GM21723 (cell line): ENCODE data around the gene AREL1.

Source experiments
- ATAC-seq: cut with Tn5 transposase; IDR thresholded peaks from one replicate; pipeline ENCODE4 v1.9.1; 2021; ENCODE audit warnings: mild to moderate bottlenecking, moderate library complexity; ENCODE audit not compliant: unreplicated experiment

Gene AREL1

GRCh38 chr14:74661726-74662450, 51.0 kb downstream of the AREL1 start:
- ATAC-seq = no peak

DNA sequence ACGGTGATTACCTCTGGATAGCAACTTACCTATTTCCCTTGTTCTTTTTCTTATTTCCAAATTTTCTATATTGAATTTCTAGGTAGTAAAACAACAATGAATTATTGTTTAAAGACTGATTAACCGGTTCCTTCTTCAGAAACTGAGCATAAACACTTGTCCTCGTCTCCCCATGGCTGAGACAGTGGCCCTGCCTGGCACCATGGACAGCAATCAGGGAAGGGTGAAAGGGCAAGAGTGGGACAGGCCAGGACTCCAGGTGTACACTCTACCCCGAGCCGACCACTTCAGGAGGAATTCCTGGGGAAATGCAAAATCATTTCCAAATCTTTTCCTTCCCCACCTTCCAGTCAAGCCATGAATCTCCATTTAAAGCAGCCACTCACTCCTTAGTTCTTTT, 52.0 kb downstream of the AREL1 start:
- ATAC-seq = no peak

DNA sequence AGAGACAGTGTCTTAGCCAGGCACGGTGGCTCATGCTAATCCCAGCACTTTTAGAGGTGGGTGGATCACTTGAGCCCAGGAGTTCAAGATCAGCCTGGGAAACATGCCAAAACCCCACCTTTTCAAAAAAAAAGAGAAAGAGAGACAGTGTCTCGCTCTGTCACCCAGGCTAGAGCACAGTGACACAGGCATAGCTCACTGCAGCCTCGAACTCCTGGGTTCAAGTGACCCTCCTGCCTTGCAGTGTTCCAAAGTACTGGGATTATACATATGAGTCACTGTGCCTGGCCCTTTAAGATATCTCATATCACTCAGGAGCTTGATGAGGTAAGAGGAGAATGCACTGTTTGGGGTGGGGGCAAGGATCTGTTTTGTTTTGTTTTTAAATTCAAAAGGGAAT, 52.7 kb downstream of the AREL1 start:
- ATAC-seq = no peak

DNA sequence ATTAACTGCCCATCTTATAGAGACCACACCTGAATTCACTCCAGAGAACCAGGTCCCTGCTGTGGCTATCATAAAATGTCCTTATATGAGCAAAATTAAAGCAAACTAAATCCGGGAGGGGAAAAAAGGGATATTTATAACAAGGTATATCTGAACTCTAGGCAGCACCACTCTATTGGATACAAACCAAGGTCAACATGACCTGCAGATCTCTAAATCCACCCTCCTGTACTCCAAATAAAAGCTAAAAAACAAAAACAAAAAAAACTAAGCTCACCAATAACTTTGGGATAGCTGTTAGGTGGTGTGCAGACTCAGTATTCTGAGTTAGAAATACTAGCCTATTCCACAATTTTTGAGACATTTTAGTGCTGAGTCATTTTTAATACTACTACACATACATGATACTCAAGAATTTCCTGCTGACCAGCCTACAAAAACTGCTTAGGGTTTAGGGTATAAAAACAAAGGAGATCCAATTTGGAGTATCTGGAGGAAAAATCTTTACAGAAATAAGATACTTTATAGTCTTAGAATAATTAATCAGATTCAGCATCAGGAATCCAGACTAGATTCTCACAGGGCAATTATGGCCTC, 54.2 kb downstream of the AREL1 start:
- no peak for ATAC-seq

DNA sequence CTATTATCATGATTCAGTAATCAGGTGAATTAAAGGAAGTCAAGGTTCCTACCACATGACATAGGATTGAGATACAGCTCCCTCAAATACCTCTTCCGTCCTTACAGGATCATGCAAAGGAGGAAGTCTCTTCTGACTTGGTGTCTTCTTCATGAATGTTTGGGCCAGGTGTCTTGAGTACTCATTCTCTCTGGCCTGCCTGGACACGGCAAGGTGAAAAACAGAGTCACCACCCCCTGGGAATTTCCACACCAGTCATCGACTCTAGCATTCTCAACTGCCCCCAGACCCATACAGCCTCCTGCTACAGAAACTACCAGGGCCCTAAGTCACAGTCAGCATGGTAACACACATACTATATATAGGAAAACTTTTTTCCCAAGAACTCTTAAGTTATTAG, 55.9 kb downstream of the AREL1 start:
- no peak for ATAC-seq

GRCh38 chr14:74655599-74656395, 57.1 kb downstream of the AREL1 start:
- no peak for ATAC-seq

- no peak for ATAC-seq
Measured at GRCh38 chr14:74654931-74655330, 57.9 kb downstream of the AREL1 start.

- no peak for ATAC-seq
Measured at GRCh38 chr14:74653386-74654138, 59.3 kb downstream of the AREL1 start.

DNA sequence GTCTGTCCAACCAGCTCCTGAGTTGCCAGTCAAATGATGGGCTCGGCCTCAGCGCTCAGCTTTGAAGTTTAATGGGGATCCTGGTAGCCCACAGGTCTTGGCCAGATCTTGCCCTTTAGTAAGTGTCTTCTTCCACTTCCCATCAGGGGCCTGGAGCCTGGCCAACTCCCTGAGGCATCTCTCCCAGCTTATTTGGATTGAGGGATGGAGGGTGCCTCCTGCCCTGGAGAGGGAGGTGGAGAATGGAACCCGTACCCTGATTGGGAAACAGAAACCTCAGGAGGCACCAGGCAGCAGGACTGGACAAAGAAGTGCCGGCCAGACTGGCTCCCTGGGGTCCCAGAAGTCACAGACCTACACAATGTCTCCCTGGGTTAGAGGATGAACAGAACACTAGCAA, 60.3 kb downstream of the AREL1 start:
- ATAC-seq = no peak

GRCh38 chr14:74650927-74651686, 61.8 kb downstream of the AREL1 start:
- ATAC-seq = no peak

DNA sequence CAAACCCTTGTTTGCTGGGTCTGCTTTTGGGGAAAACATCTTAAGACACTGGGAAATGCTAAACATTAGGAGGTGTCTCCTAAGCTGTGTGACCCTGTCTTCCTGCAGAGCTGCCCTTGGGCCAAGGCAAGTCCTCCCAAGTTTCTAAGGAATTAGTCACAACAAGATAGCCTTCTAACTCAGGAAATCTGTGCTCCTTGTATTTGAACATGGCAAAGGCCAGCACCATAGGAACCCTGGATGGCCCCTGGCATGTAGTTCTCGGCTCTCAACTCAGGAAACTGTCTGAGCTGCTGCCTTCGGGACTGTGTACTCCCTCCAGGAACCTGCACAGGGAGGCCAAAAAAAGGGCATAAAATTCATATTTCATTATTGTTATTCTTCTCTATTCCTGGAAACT, 63.2 kb downstream of the AREL1 start:
- no peak for ATAC-seq

DNA sequence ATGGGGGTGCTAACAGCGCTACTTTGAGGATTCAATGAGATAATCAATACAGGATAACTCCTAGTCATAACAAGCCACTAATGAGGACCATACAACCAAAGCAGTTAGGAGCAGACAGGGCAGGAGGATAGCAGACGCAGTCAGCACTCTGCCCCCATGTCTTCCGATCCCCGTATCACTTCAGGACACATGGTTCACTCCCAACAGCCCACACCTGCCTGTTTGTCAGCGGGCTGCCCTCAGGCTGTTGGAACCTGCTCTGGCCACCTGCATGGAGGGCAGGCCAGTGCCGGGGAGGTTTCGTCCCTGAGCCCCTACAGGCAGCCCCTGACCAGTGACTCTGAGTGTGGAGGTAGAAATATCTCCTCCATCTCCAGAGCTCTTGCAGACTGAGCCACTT, 63.7 kb downstream of the AREL1 start:
- ATAC-seq = no peak

GRCh38 chr14:74648601-74649000, 64.3 kb downstream of the AREL1 start:
- ATAC-seq = no peak

- ATAC-seq = no peak
Measured at GRCh38 chr14:74647678-74648461, 65.0 kb downstream of the AREL1 start.

- ATAC-seq = no peak
Measured at GRCh38 chr14:74647061-74647677, 65.7 kb downstream of the AREL1 start.

DNA sequence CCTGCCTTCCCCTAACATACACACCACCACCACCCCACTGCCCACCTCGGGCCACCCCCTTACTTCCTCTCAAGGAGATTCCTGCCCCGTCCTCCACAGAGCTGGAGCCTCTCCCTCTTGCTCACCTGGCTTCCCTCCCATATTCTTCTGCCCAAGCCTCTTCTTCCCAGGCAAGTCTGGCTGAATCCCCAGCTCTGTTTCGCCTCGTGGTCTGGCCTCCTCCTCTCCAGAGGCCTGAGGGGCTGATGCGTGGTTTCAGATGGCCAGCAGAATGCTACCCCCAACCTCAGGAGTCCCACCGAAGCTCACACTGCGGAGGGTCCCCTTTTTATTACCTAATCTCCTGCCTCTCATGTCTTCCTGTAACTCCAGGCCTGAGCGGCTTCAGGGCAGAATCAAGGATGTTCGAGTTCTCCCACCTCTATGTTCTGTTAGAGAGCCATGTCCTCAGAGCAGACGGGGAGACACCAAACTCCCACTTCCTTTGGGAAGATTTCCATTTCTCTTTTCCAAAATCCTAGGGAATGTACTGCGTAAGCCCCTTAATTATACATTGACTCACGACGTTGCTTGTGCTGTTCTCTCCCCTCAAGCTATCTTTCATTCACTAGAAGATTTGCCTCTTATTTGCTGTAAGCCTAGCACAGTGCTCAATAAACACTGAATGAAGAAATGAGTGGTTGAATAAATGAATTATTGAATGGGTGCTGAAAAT, 67.0 kb downstream of the AREL1 start:
- ATAC-seq = no peak

DNA sequence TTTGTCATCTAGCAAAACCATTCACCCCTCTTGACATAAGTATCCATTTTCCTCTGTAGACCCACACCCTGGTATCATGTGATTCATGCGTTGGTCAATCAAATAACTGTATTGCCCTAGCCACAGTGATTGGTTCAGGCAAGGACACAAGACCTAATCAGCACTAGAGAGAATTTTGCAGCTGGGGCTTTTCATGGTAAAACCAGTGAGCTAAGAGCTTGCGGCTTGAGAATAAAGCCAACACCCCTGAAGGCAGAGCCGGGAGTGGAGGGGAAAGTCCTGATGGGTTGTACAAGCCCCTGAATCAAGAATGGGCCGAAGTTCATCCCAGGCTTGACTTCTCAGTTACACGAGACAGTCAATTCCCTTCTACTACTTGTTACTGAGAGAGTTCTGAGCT, 67.6 kb downstream of the AREL1 start:
- ATAC-seq = no peak

- ATAC-seq = no peak
Measured at GRCh38 chr14:74641601-74642391, 71.1 kb downstream of the AREL1 start.
